RWPE1 (cell line): ENCODE data around the gene FCMR.
A peak's percentile ranks its signal among the peaks of the same experiment; 100 is the strongest.

Source experiments
- CTCF ChIA-PET: fragments of 350-600 bp; sonication (Branson Sonifier 250); formaldehyde crosslinking; extraction: SDS; loops from one replicate; lab custom pipeline; 2021; lab: Yijun Ruan, JAX
- POLR2A ChIA-PET: fragments of 400-600 bp; formaldehyde crosslinking; extraction: SDS; loops from one replicate; lab custom pipeline; 2020; ENCODE audit warnings: antibody characterized with exemption; ENCODE audit not compliant: low non-redundant PET; lab: Yijun Ruan, JAX
- DNase-seq: peaks from one replicate; pipeline ENCODE4 v3.0.0; 2012; ENCODE audit warnings: low spot score
- H3K27ac ChIP-seq: fragments of 450-650 bp; 2 replicates; pipeline ENCODE4 v1.5.1; 2017
- CTCF ChIP-seq: fragments of 450-650 bp; conservative IDR thresholded peaks from 2 replicates; pipeline ENCODE4 v1.5.1; 2017; ENCODE audit warnings: low read depth, mild to moderate bottlenecking

FCMR gene

GRCh38 chr1:206918076-206918475, 3.7 kb downstream of the FCMR start:
- DNase-seq: no peak
- CTCF ChIA-PET: interaction anchor here (0.6 to 0.7 kb wide), 2 partner anchors 13 to 373 kb away, joined by 4 to 5 read pairs; no protein-coding TSS in a partner anchor
- TF ChIP-seq CTCF: no peak
- POLR2A ChIA-PET: no interaction called here
- no peak overlapping the region for H3K27ac ChIP-seq

- CTCF ChIA-PET: interaction anchor here (0.5 to 1.8 kb wide), 6 partner anchors 105 to 252 kb away, joined by 3 to 9 read pairs (median 4); no protein-coding TSS in a partner anchor
- TF ChIP-seq CTCF: no peak
- no peak overlapping the region for H3K27ac ChIP-seq
- no peak for DNase-seq
- POLR2A ChIA-PET: no interaction called here
These were observed 5.6 kb downstream of the FCMR start for GRCh38 chr1:206916000-206916709.

- CTCF ChIA-PET: interaction anchor here (1.1 kb wide), 1 partner anchor 180 kb away, joined by 3 read pairs; no protein-coding TSS in a partner anchor
- POLR2A ChIA-PET: no interaction called here
These were observed 6.6 kb downstream of the FCMR start for GRCh38 chr1:206915030-206915735.

GRCh38 chr1:206913766-206914537, 7.8 kb downstream of the FCMR start:
- TF ChIP-seq CTCF: no peak
- DNase-seq: no peak
- H3K27ac ChIP-seq: no peak overlapping the region
- ChIA-PET POLR2A (no interaction called here), CTCF (interaction anchor here (0.8 to 3.4 kb wide), 8 partner anchors 7 to 280 kb away, joined by 3 to 34 read pairs (median 14); partner anchors contain the start of genes DYRK3, FCMR and IL20)

More at GRCh38 chr1:206915030-206915735, 6.6 kb downstream of the FCMR start:
- H3K27ac ChIP-seq: no peak overlapping the region
- DNase-seq: no peak
- TF ChIP-seq CTCF: no peak

- no peak overlapping the region for H3K27ac ChIP-seq
- peak; percentile 83 for TF ChIP-seq CTCF
- ChIA-PET POLR2A (interaction anchor here (0.7 to 1.0 kb wide), 2 partner anchors 15 to 70 kb away, joined by 3 to 4 read pairs; no protein-coding TSS in a partner anchor), CTCF (interaction anchor here (0.5 to 3.4 kb wide), 40 partner anchors 9 to 490 kb away, joined by 3 to 34 read pairs (median 5); partner anchors contain the start of genes DYRK3, FCMR and IL20)
- peak; percentile 91 for DNase-seq
These were observed 9.2 kb downstream of the FCMR start for GRCh38 chr1:206912445-206913095.
